ENCODE data around the gene REC114.

The REC114 gene

DNA sequence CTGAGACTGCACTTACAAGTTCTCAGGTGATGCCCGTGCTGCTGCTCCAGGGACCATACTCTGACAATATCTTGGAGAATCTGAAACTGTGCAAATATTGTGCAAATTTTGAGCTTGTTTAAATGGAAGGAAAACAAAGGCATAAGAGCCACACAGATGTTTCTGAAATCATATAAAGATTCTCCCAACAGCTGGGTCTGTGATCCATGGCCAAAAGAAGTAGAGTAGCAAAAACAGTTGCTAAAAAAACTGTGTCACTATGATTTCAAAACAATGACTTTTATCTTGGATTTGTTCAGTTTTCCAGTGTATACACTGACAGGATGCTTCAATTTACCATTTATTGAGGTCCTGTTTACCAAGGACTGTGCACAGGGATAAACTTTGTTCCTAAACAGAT is 164.9 kb downstream of the REC114 start:
- no peak for DNase-seq

DNA sequence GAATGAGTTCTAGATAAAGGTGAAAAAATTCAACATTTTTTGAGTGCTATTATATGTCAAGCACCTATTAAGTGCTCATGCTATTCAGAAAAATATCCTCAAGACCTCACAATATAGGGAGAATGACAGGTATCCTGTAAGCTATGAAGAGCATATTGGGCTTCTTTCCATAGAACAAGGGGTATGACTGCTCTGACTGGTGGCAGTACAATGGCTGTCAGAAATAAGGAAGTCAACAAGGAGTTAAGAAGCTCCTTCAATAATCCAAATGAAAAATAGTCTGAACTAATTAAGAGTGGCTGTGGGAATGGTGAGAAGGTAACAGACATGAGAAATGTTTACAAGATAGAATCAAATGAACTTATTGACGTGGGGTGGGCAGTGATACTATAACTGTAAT is 165.5 kb downstream of the REC114 start:
- no peak for DNase-seq

GRCh38 chr15:73608941-73609340 is 166.0 kb downstream of the REC114 start:
- no peak for DNase-seq

Measured in bone marrow (tissue), 2 donors.